Stimulated activated CD8-positive, alpha-beta memory T cell treated with anti-CD3 and anti-CD28 coated beads, Interleukin-2, amount 100 ng/mL, for 48 hours (primary cell): Measurements from ENCODE around the gene JAKMIP2.
"Not testable (repeated sequence)": the region's sequence is repeated elsewhere in the genome, so short reads cannot be mapped to it uniquely, and the experiment has no call there.

Experiments used
- DNase-seq, 2 donors: peaks; one replicate each; pipeline ENCODE4 v3.0.0-alpha.2; 2020; ENCODE audit warnings: low read depth in 2 of 2

JAKMIP2 gene

DNA sequence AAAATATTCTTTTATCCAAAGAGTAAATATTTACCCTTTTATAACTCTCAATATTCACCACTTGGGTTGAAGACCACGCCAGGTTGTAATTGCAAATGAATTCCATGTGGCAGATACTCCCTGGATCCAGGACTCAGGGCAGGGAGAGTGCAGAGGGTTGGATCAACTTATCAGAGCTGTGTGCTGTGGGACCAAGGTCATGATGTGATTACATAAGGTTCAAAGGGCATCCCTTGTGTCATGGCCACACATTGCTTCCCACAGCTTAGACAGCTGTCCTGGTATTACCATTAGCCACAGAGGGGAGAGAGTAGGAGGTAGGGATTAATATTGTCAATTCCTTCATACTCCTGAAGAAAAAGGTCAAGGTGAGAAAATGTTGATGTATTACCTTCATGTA is 133.9 kb downstream of the JAKMIP2 start:
- no peak for DNase-seq

DNA sequence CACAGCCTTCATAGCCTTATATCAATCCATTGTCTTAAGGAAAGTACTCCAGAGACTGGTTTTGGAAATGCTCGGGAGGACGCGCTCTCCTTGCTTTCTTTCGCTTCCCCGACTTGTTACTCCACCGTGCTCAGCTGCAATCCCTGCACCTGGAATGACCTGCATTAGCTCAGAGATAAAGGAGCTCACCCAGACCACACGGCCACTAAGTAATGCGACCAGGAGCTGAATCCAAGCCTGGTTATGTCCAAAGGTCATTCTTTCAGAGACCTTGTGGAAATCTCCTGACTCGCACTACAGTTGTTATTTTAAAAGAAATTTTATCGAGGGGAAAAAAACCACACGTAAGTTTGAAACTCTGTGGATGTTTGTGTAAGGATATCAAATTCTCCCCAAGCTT is 137.3 kb downstream of the JAKMIP2 start:
- DNase-seq, result no peak

DNA sequence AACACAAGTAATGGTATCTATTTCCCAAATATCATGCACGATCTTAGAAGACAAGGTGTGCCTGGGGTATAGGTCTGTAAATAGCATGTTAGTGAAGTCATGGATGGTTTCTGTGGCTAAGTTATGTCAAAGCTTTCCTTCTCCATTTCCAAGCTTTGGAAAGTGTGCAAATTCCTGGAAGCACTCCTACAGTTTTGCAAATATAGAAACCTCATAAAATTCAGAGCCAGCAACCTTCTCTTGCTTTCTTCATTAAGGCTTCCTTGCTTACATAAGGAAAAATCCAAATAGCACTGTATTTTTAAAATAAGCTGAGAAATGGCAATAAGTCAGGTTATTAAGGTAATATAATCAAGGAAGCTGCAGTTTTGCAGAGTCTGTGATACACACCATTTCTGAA is 138.1 kb downstream of the JAKMIP2 start:
- DNase-seq, result no peak

DNA sequence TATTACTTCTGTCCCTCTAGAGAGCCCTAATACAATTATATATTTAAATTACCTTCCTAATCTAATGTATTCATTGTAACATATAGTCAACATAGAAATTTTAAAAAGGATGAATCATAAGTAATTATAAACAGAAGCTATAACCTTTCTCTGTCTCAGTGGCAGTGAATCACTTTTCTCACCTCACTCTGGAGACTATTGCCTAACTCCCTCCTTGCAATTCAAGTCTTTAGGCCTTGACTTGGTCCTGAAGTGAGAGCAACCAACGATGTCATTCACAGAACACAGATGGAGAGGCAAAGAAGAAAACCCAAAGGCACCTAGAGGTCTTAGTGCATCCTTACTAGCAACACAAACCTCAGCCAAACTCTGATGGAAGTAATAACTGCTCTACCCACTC is 139.4 kb downstream of the JAKMIP2 start:
- DNase-seq, result no peak

DNA sequence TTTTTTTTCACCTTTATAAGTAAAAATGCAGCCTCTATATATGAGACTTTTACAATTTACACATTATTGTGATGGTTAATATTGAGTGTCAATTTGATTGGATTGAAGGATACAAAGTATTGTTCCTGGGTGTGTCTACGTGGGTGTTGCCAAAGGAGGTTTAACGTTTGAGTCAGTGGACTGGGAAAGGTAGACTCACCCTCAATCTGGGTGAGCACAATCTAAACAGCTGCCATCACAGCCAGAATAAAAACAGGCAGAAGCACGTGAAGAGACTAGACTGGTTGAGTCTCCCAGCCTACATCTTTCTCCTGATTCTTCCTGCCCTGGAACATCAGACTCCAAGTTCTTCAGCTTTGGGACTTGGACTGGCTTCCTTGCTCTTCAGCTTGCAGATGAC is 139.9 kb downstream of the JAKMIP2 start:
- no peak for DNase-seq

DNA sequence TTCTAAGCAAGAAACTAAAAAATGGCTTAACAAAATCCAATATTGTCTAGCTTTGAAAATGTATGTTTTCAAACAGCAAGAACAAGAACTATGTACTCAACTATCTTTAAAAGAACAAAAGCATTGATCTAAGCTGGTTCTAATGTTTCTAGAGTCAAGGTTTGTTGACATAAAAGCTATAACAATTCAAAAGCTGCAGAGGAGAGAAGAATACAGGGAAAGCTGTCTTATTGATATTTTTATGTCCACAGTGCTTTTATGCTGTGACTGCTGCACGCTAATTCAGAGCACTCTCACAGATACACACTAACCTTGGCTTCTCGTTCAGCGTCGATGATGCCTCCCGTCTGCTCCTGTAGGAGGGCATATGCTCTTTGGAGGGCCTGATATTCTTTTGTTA is 143.2 kb downstream of the JAKMIP2 start:
- no peak for DNase-seq

DNA sequence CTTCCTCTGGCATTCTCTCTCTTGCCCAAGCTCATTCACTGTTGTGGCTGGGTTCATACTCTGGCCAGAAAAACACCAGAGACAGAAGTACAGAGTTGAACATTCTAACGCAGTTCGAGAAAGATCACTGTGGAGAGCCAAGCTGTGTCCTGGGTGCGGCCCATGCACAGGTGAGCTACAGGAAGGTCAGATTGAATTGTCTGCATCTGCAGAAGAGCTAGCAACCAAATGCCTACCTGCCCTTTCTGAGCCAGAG is 145.9 kb downstream of the JAKMIP2 start:
- no peak for DNase-seq

DNA sequence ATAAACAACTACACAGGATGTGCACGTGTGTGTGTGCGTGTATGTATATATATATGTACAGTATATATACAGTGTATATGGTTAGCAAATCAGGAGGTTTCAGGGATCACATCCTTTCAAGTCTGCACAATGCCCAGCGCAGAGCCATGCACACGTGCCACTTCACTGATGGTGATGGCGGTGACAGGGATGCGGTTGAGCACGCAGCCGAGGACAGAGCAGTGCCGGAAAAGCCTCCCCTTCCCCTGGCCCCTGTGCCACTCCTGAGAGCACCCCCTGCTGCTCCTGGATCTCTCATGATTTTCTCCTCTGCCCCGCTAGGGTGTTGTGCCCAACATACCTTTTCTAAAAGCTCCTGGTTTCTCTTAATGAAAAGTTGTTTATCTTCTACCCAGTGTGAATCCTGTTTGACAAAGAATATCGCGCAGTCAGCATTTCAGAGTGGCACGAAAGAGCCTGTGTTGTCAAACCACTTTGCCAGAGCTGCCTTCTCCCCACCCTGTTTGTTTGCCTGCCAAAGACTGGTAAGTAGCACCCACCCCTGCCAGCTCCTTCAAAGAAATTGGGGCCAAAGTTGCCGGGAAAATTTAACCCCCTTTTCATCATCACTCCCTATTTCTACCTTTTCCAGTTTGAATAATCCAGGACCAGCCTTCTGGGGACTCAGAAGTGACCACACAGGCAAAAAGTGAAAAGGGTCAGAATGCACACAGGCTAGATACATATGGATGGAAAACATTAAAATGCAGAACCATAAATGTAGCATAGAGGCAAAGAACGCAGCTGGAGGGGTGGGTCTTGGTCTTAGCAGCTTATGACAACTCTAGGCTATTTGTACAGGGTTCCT is 146.4 kb downstream of the JAKMIP2 start:
- DNase-seq, result no peak

DNA sequence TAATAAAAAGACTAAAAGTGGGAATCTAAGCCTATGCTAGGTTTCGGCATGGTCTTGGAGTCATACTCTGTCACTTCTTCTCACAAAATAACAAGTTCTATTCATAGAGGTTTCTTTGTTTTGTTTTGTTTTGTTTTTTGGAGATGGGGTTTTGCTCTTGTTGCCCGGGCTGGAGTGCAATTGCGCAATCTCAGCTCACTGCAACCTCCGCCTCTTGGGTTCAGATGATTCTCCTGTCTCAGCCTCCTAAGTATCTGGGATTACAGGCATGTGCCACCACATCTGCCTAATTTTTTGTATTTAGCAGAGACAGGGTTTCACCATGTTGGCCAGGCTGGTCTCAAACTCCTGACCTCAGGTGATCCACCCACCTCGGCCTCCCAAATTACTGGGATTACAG is 147.1 kb downstream of the JAKMIP2 start:
- not testable (repeated sequence) for DNase-seq

DNA sequence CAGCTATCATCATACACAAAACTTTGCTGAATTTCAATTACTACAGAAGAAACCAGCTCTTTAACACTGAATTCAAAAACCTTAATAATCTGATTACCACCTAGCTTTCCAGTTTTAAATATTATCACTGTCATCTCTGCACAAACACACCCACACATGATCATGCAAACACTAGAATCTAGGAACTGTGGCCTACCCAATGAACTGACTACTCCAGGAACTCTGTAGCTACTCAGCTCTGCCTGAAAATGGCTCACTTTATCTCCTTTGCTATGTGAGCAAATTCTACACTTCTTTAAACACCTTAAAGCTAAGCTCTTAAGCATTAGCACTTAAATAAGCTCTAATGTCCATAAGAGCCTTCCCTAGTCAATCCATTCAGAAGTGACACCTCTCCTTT is 149.4 kb downstream of the JAKMIP2 start:
- no peak for DNase-seq

DNA sequence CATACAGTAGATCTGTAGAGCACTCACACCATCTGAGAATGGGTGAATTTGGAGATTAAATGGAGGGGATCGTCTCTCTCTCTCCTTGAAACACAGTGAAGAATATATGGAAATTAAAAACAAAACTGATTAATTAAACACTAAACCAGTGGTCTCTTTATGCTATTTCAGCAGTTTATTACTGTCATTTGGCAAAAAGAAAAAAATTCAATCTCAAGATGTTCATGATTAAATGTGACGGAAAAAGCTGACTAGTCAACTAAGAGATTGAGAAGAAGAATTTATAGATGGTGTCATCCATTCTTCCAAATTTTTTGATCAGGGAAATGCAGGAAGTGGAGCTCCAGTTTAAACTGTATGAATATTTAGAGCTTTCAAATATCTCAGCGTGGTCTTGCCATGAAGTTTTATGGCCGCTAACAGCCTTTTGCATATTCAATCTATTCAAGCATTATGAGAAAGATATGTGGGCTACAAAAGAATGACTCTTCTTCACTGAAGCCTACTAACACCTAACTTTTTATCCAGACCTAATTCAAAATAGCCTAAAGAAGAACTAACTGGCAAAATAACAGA is 151.0 kb downstream of the JAKMIP2 start:
- no peak for DNase-seq

DNA sequence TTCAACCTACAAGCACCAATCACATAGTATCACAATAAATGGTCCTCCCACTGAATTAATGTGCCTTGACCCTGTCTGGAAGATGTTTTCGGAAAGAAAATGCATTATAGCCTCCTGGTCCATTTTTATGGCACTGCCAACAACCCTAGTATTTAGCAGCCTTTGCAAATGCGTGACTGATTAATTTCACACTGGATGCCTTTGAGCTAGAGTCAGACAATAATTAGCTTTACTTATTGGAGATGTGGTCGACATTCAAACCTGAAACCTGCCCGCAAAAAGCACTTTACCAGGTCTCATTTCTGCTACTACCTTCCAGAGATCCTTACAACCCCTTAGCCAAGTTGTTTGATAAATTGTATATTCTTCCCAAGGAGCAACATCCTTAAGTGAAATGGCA is 153.3 kb downstream of the JAKMIP2 start:
- no peak for DNase-seq

DNA sequence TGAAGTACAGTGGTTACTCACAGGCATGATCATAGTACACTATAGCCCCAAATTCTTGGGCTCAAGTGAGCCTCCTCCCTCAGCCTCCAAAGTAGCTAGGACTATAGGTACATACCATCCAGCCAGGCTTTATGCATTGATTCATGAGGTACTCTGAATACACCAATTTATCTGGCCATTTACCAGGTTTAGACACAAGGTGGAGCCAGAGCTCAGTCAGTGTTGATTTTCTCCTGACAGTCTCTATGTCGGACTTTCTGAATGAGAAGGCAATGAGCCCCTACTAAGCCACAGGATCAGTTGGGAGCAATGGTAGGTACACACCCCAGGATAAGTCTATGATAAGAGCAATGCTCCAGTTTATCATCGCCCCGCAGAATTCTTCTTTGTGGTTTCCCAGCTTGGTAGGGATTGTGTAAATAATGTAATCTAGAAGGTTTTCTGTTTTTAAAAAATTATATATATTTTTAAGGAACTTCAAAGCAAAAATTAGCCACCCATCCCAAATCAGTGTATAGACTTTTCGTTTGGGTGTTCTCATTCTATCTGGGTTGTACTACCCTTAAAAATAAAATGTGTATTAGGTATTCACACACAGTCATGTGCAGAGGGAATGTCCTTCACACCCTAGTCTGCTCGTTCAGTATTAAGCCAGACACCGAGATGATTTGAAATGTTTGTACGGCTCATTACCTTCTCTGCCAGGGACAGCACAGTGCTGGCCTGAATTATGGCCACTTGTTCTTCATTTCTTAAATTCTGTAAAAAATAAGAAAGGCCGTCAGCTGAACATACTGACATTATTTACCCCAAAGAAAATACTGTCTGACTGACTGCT is 154.3 kb downstream of the JAKMIP2 start:
- peak; percentile 15 to 16 for DNase-seq

DNA sequence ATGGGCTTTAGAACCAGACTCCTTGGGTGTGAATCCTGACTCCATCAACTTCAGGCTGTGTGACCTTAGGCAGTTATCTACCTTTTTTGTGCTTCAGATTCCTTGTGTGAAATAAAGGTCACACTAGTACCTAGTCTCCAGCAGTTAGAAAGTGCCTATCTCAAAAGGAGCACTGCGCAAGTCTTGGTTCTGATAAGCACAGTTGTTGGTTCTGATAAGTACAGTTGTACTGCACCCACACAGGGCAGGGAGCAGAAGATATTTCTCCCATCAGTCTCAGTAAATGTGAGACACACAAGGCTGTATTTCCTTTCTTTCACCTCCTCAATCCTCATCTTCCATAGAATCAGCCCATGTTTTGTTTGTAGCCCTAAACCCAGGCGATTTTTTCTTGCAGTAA is 156.1 kb downstream of the JAKMIP2 start:
- no peak for DNase-seq

DNA sequence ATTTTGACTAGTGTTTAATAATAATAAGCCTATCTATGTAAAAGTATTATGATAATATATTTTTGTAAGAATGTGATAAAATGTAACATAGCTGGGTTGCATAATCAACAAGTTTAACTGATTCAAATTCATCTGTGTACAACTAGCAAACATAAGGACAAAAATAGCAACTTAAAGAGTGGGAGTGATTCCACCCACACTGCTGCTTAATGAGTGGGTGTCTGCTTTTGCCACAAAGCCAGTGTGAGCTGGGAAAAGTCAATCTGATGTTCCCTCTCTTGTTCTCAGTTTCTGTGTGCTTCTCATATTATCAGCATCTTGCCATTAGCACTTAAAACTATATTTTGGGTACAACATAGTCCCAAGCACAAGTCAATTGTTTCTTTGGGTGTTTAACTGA is 161.5 kb downstream of the JAKMIP2 start:
- DNase-seq, result no peak

DNA sequence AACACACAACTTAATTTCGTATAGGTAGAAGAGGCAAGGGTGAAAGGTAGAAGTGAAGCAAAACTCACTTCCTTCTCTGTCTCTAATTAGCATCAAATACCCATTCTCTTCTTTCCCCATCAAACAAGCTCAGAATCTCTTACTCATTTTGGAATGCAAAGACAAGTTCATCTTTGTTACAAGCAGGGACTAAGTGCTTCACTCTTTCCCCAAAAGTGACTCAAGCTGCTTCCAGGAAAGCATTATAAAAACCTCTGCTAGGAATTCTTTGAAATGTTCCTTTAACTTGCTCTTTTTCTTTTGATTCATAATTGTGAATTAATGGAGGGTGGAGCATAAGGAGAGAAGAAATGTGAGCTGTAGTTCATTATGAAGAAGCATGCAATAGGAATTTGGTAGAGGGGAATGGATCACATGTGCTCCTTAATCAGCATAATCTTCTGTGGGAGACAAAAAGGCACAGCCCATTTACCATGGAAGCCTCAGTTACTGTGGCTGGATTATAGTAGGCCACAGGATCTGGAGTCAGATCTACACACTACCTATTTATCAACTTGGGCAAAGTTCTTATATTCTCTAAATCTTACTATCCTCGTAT is 163.1 kb downstream of the JAKMIP2 start:
- no peak for DNase-seq

DNA sequence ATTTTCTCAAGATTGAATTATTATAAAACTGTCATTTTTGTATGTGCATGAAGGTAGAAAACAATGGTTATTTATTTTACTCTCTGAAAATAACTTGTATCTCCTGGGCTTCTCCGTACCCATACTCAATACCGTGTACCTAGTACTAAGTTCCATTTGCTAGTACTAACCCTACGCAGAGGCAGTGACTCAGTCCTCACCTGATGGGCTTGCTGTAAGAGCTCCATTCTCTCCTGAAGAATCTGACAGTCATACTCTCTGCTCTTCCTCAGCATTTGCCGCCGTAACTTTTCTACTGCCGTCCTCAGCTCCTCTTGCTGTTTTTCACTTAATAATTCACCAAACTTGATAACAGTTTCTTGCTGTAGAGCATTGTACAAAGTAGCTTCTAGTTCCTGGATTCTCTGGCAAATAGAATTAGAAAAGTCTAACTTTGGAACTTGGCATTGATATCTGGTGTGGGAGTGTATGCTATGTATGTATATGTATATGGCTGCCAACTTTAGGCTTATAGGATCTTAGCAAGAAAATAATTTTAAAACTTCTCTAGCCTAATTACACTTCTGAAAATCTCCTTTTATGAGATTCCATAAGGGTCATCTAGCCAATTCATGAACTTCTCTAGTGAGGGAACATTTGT is 164.7 kb downstream of the JAKMIP2 start:
- no peak for DNase-seq

DNA sequence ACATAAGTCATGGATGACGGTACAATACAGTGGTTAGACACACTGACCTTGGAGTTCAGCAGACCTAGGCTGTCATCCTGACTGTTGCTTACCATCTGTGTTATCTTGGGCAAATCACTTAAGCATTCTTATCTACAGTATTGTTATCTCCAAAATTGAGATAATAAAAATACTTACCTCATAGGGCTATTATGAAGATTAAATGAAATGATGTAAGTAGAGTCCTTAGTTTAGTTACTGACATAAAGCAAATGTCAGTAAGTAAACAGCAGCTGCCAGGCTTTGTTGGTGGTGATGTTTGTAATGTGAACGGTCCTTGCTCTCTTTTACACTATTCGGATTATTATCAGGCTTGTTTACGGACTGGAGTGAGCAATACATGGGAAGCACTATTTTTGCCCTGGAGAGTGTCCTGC is 165.3 kb downstream of the JAKMIP2 start:
- DNase-seq, result no peak

DNA sequence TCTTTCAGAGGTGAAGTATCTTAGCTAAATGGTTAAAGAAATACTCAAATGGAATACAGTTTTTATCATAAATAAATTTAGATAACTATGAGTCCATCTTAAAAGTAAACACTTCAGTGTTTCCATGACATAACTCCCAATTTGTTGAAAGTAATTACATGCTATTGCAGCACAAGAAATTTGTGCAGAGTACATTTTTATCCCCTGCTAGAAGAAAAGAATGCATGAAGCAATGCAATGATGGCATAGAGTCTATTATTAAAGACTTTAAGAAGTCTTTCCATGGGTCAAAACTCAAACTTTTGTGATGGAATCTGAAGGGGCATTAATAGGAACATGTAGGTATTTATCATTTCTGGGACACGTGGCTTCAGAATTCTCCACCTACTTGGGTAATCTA is 166.1 kb downstream of the JAKMIP2 start:
- DNase-seq, result no peak

DNA sequence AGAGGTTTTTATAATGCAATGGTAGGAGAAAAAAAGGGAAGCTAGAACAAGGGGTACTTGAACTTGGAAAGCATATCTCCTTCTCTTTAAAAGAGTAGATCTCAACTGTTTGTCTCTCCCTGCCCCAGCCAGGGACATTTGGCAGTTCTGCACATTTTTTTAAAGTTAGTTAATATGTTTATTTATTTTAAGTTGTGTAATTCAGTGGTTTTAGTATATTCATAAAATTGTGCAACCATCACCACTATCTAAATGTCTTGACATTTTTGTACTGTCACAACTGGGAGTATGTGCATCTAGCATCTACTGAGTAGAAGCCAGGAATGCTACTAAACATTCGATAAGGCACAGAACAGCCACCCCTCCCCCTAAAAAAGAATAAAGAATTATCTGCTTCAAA is 169.2 kb downstream of the JAKMIP2 start:
- no peak for DNase-seq

DNA sequence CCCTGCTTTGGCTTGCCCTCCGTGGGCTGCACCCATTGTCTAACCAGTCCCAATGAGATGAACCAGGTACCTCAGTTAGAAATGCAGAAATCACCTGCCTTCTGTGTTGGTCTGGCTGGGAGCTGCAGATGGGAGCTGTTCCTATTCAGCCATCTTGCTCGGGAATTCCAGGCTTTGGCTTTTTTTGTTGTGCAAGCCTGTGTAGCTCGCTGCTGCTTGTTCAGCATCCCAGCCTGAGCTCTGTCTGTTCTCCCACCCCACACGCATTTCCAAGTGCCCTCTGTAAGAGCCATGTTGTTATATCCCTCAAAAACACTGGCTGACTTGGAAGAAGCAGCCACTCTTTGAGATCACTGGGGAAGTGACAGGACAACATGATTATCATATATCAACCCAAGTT is 171.0 kb downstream of the JAKMIP2 start:
- no peak for DNase-seq

DNA sequence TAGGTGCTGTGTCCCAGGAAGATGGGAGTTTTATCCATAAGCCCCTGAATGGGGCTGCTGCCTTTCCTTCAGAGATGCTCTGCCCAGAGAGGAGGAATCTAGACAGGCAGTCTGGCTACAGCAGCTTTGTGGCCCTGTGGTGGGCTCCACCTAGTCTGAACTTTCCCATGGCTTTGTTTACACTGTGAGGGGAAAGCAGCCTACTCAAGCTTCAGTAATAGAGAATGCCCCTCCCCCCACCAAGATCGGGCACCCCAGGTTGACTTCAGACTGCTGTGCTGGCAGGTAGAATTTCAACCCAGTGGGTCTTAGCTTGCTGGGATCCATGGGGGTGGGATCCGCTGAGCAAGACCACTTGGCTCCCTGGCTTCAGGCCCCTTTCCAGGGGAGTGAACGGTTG is 171.7 kb downstream of the JAKMIP2 start:
- DNase-seq, result no peak
